Lower leg skin (tissue), 4 donors: ENCODE results near the gene STRBP. TPM values are rescaled to one million over a fixed set of nuclear protein-coding genes. Genes with fewer than 3 reads are reported as not detected.

ENCODE experiments used
- DNase-seq, 2 donors: peaks; one replicate each; pipeline ENCODE4 v3.0.0-alpha.2; 2019; ENCODE audit warnings: low spot score in 2 of 2
- H3K4me3 ChIP-seq: fragments of 200-600 bp; sonication (generic); 2 replicates; pipeline ENCODE4 v1.5.1; 2017; ENCODE audit warnings: mild to moderate bottlenecking, low read depth; ENCODE audit not compliant: poor library complexity, severe bottlenecking
- POLR2A ChIP-seq, 2 donors: fragments of 450-650 bp; IDR thresholded peaks; one replicate each; pipeline ENCODE4 v1.6.1; 2016 to 2017; ENCODE audit warnings: antibody characterized with exemption in 2 of 2, mild to moderate bottlenecking in 1 of 2, moderate library complexity in 1 of 2
- WGBS, 2 donors: methylation state at CpG; one replicate each; pipeline ENCODE4 v1.1.5; 2018; 5-methylcytosine and 5-hydroxymethylcytosine counted together
- intact Hi-C: fragments of 100-400 bp; cut with DNase I; formaldehyde crosslinking; loops from one replicate; pipeline ENCODE4 v1.15.0; 2023; ENCODE audit warnings: low total_unique reads
- total RNA-seq, 4 donors: library from RNA; depleted of rRNA; stranded (reverse); fragments of >200 nt; gene quantifications; one replicate each; pipeline ENCODE4 v1.1.0, GENCODE V29; 2016
- TF ChIP-seq, protein P1 (sequence below), 3 donors: fragments of 450-650 bp; IDR thresholded peaks; one replicate each; pipeline ENCODE4 v1.5.1; 2016; ENCODE audit warnings: antibody characterized with exemption in 3 of 3, mild to moderate bottlenecking in 3 of 3, moderate library complexity in 2 of 3

The STRBP gene
- total RNA-seq, 4 donors from 2014 or later, result 6.5 to 11.8 (median 8.8) TPM

DNA sequence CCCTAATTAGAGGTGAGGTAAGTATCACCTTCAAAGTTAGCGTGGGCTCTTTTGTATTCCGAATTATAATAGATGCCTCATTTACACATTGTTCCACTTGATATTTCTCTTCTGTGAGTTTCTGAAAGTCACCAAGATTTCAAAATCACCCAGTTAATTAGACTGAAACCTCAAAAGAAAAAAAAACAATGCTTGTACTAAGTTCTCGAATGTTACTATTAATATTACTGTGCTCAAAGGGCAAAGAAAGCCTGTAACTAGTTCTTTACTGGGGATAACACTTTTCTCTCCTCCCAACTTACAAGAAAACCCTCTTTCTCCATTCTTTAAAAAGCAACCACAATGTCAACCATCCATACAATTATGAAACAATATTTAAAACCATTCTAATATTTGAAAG lies 98.5 kb downstream of the STRBP start:
- WGBS, 2 donors, result 73 to 79% methylated on average over 3 of the region's 3 CpGs
- intact Hi-C loops, result no loop called here
- no peak overlapping the region for H3K4me3 ChIP-seq
- DNase-seq, result no peak
- no peak for TF ChIP-seq POLR2A (IDR thresholded peaks at IDR 0.05)
- TF ChIP-seq, protein P1, sequence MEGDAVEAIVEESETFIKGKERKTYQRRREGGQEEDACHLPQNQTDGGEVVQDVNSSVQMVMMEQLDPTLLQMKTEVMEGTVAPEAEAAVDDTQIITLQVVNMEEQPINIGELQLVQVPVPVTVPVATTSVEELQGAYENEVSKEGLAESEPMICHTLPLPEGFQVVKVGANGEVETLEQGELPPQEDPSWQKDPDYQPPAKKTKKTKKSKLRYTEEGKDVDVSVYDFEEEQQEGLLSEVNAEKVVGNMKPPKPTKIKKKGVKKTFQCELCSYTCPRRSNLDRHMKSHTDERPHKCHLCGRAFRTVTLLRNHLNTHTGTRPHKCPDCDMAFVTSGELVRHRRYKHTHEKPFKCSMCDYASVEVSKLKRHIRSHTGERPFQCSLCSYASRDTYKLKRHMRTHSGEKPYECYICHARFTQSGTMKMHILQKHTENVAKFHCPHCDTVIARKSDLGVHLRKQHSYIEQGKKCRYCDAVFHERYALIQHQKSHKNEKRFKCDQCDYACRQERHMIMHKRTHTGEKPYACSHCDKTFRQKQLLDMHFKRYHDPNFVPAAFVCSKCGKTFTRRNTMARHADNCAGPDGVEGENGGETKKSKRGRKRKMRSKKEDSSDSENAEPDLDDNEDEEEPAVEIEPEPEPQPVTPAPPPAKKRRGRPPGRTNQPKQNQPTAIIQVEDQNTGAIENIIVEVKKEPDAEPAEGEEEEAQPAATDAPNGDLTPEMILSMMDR (IDR thresholded peaks at IDR 0.05), result no peak

DNA sequence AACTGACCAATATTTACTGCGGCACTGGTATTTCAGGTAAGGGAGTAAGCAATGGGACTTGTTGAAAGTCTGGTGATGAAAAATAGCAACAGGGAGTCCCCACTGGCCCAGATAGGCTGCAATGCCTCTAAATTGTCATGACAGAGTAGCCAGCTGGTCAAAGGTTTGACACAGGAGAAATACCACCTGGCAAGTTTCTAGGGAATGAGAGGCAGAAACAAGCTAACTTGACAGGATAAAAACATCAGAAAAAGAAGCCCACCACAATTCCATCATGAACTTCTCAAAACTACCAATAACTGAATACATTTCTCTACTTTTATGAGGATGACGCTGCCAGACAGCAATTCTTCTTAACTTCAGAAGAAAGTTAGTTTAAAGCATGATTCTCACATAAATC lies 99.8 kb downstream of the STRBP start:
- WGBS, 2 donors, result 92 to 96% methylated on average over 2 of the region's 2 CpGs
- TF ChIP-seq, protein P1 (IDR thresholded peaks at IDR 0.05), result no peak
- TF ChIP-seq POLR2A (IDR thresholded peaks at IDR 0.05), result no peak
- intact Hi-C loops, result no loop called here
- no peak for DNase-seq
- H3K4me3 ChIP-seq, result no peak overlapping the region

DNA sequence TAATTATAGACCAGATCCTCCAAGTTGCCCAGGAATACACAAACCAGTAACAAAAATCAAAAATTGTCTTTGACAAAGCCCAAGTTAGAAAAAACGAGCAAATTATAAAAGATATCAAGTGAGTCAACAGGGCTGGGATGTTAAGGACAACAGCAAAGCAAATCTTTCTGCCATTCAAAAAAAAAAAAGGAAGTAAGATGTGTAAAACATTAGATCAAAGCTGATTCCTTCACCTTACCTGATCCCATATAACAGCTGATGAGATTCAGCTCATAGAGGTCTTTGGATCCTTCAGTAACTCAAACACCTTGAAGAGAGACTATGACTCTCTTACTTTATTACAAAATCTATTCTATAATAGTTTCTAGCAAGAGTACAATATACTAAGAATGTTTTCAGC lies 100.9 kb downstream of the STRBP start:
- H3K4me3 ChIP-seq, result no peak overlapping the region
- WGBS, 2 donors, result 89 to 94% methylated on average over 1 of the region's 1 CpG
- TF ChIP-seq POLR2A (IDR thresholded peaks at IDR 0.05), result no peak
- intact Hi-C loops, result no loop called here
- no peak for DNase-seq

DNA sequence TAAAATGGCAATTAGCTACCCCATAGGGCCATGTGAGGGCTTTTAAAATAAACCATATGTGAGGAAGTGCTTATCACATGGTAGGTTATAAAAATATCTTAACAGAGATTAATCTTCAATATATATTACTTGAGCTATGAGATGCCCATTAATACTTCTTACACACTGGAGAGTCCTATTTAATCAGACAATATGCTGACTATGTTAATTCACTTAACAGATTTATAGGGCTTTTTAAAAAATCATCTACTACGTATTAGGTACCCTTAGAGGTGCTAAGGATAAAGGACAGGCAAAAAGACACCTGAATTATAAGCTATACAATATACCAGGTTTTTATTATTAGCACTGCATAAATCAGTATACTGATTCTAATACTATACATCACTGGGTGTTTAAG lies 102.6 kb downstream of the STRBP start:
- H3K4me3 ChIP-seq, result no peak overlapping the region
- intact Hi-C loops, result no loop called here
- no peak for TF ChIP-seq POLR2A (IDR thresholded peaks at IDR 0.05)
- TF ChIP-seq, protein P1 (IDR thresholded peaks at IDR 0.05), result no peak
- DNase-seq, result no peak
- 95% methylated on average over 1 of the region's 1 CpG for WGBS, 2 donors

DNA sequence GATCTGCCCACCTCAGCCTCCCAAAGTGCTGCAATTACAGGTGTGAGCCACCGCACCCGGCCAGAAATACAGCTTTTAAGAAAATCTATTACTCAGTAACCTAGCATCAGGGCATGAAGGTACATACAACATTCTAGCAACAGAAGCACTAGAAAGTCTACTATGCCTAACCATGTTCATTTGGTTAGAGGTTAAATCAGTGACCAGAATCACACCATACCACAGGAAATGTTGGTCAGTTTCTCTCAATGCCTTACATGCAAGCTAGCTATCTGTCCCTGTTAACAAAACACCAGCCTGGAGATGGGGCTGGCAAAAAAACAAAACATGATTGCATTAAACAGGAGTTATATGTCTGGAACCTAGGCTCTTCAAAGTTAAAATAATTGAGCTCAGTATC lies 104.1 kb downstream of the STRBP start:
- WGBS, 2 donors, result 93 to 94% methylated on average over 2 of the region's 2 CpGs
- no peak overlapping the region for H3K4me3 ChIP-seq
- intact Hi-C loops, result no loop called here
- DNase-seq, result no peak
- no peak for TF ChIP-seq POLR2A (IDR thresholded peaks at IDR 0.05)
- TF ChIP-seq, protein P1 (IDR thresholded peaks at IDR 0.05), result no peak

DNA sequence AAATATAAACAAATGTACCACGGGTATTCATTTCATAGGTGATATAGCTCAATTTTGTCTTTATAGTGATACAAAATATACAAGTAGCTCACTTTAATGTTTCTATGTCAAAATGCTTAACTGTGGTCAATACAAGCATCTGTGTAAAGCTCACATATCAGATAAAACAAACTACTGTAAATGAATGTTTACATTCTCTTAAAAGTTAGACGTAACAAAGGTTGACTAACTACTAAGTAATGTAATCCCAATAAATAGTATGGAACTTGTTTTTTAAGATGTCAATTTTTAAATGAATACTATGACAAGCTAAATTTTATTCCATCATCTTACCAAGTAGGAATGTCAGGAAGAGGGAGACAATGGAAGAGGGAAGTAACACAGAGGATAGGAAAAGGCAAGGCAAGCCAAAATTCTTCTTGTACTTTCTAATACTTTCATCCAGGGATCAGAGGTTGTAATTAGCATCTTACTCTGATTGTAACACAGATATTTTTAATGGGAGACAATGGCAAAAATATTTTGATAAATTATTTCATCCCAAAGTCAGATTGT lies 105.5 kb downstream of the STRBP start:
- no peak overlapping the region for H3K4me3 ChIP-seq
- intact Hi-C loops, result no loop called here
- TF ChIP-seq POLR2A (IDR thresholded peaks at IDR 0.05), result no peak
- TF ChIP-seq, protein P1 (IDR thresholded peaks at IDR 0.05), result no peak
- 86 to 88% methylated on average over 2 of the region's 2 CpGs for WGBS, 2 donors
- DNase-seq, result no peak
